GM12878 (cell line): ENCODE measurements around the gene COPG2. TPM values are rescaled to one million over a fixed set of nuclear protein-coding genes. Genes with fewer than 3 reads are reported as not detected.

Source experiments
- ATAC-seq: fragments of 200-7000 bp; cut with Tn5 transposase; 3 replicates; pipeline ENCODE4 v1.9.1; 2020; ENCODE audit warnings: mild to moderate bottlenecking, moderate library complexity
- BruUV-seq: library from RNA; stranded (reverse); fragments of 400-500 nt; replicated peaks from 2 replicates; lab custom pipeline; 2021; lab: Mats Ljungman, UMichigan
- CTCF ChIA-PET: fragments of 300-600 bp; sonication (Branson Sonifier 250); formaldehyde crosslinking; extraction: SDS; loops from one replicate; lab custom pipeline; 2021; ENCODE audit warnings: inconsistent platforms; lab: Yijun Ruan, JAX
- POLR2A ChIA-PET: fragments of 350-600 bp; formaldehyde crosslinking; extraction: SDS; loops from one replicate; lab custom pipeline; 2021; ENCODE audit warnings: inconsistent platforms; lab: Charles Lee
- RAD21 ChIA-PET: fragments of 300-600 bp; sonication (Branson Sonifier 250); formaldehyde crosslinking; loops from one replicate; lab custom pipeline; 2023; ENCODE audit warnings: antibody characterized with exemption; ENCODE audit not compliant: unreplicated experiment; lab: Charles Lee
- SMC1A ChIA-PET: fragments of 300-600 bp; sonication (Branson Sonifier 250); formaldehyde crosslinking; loops from one replicate; lab custom pipeline; 2023; ENCODE audit not compliant: unreplicated experiment, uncharacterized antibody; lab: Charles Lee
- DNase-seq: peaks from one replicate; pipeline ENCODE4 v3.0.0-alpha.2; 2011; ENCODE audit warnings: low read depth, low spot score
- FAIRE-seq: peaks from 3 replicates; lab custom pipeline; 2011; peaks lifted over from hg19 to GRCh38; lab: Jason Lieb, UNC
- H2AFZ ChIP-seq: 2 replicates; pipeline ENCODE4 v1.6.0; 2011; ENCODE audit warnings: low read depth, low read length, control low read depth; ENCODE audit not compliant: control insufficient read depth
- H3K27ac ChIP-seq: 2 replicates; pipeline ENCODE4 v1.5.1; 2011; ENCODE audit warnings: control low read depth; ENCODE audit not compliant: control insufficient read depth, insufficient read depth
- H3K27me3 ChIP-seq, 2 experiments: replicated peaks in 1 of 2; 2 replicates each; pipeline versions ENCODE4 v1.6.0 to v1.6.1; 2011; ENCODE audit warnings: low read length in 1 of 2; ENCODE audit not compliant: control insufficient read depth in 2 of 2, insufficient read depth in 2 of 2
- H3K36me3 ChIP-seq, 2 experiments: 2 replicates each; pipeline ENCODE4 v1.5.1; 2011; ENCODE audit warnings: low read length in 1 of 2; ENCODE audit not compliant: control insufficient read depth in 2 of 2, insufficient read depth in 2 of 2
- H3K4me1 ChIP-seq: 2 replicates; pipeline ENCODE4 v1.6.1; 2011; ENCODE audit warnings: mild to moderate bottlenecking, low read length, moderate library complexity, mixed read lengths; ENCODE audit not compliant: control insufficient read depth, insufficient read depth
- H3K4me2 ChIP-seq: 2 replicates; pipeline ENCODE4 v1.6.0; 2011; ENCODE audit warnings: control low read depth; ENCODE audit not compliant: control insufficient read depth, insufficient read depth
- H3K4me3 ChIP-seq: fragments of 200-600 bp; sonication (generic); 2 replicates; pipeline ENCODE4 v1.5.1; 2016
- H3K79me2 ChIP-seq: 2 replicates; pipeline ENCODE4 v1.6.0; 2011; ENCODE audit warnings: low read length; ENCODE audit not compliant: control insufficient read depth, insufficient read depth
- H3K9ac ChIP-seq: 2 replicates; pipeline ENCODE4 v1.8.0; 2011; ENCODE audit warnings: low read length, control low read depth, mixed read lengths; ENCODE audit not compliant: control insufficient read depth, insufficient read depth
- H3K9me3 ChIP-seq: replicated peaks from 3 replicates; pipeline ENCODE4 v1.5.1; 2011; ENCODE audit warnings: mild to moderate bottlenecking, low read length; ENCODE audit not compliant: control insufficient read depth, insufficient read depth
- H4K20me1 ChIP-seq: 2 replicates; pipeline ENCODE4 v1.6.0; 2011; ENCODE audit not compliant: control insufficient read depth, insufficient read depth
- CBX5 ChIP-seq: sonication (generic); IDR thresholded peaks from 2 replicates; pipeline ENCODE4 v1.6.1; 2016; ENCODE audit warnings: low read depth, moderate library complexity, mild to moderate bottlenecking, inconsistent platforms
- CREM ChIP-seq: IDR thresholded peaks from 2 replicates; pipeline ENCODE4 v1.6.1; 2014; ENCODE audit warnings: antibody characterized with exemption, low read depth
- E2F4 ChIP-seq: IDR thresholded peaks from 2 replicates; pipeline ENCODE4 v1.6.1; 2012; ENCODE audit warnings: low read depth, low read length, improper control_type of control experiment
- E2F8 ChIP-seq: fragments of 450-650 bp; IDR thresholded peaks from 2 replicates; pipeline ENCODE4 v1.6.1; 2018; ENCODE audit warnings: mild to moderate bottlenecking, low read depth, moderate library complexity; ENCODE audit not compliant: partially characterized antibody
- EED ChIP-seq: sonication (generic); IDR thresholded peaks from 2 replicates; pipeline ENCODE4 v1.6.1; 2016; ENCODE audit warnings: antibody characterized with exemption, low read depth
- IKZF1 ChIP-seq: fragments of 450-650 bp; conservative IDR thresholded peaks from 2 replicates; pipeline ENCODE4 v1.6.1; 2017; ENCODE audit warnings: antibody characterized with exemption, mild to moderate bottlenecking
- TAF1 ChIP-seq: IDR thresholded peaks from 2 replicates; pipeline ENCODE4 v1.6.1; 2011; ENCODE audit warnings: mild to moderate bottlenecking, low read depth, low read length, borderline replicate concordance
- ZNF24 ChIP-seq: fragments of 450-650 bp; IDR thresholded peaks from 2 replicates; pipeline ENCODE4 v1.6.1; 2017; ENCODE audit warnings: antibody characterized with exemption, mild to moderate bottlenecking
- ZSCAN29 ChIP-seq: fragments of 450-650 bp; IDR thresholded peaks from 2 replicates; pipeline ENCODE4 v1.6.1; 2017; ENCODE audit warnings: mild to moderate bottlenecking, moderate library complexity
- WGBS: methylation state at CpG from one replicate; pipeline ENCODE4 v1.1.6; 2016; ENCODE audit warnings: low lambda C conversion rate; ENCODE audit not compliant: insufficient replicate concordance, insufficient coverage; ENCODE audit errors: missing lambda C conversion rate; 5-methylcytosine and 5-hydroxymethylcytosine counted together
- in situ Hi-C: fragments of 300-500 bp; cut with MboI; formaldehyde crosslinking; loops from 9 replicates; pipeline ENCODE4 v1.14.3; 2018; ENCODE audit warnings: mixed read lengths
- intact Hi-C: fragments of 100-400 bp; cut with micrococcal nuclease; formaldehyde crosslinking; loops from one replicate; pipeline ENCODE4 v1.14.2; 2022; ENCODE audit not compliant: unreplicated experiment
- polyA plus RNA-seq, 11 experiments: library from polyadenylated mRNA; depleted of rRNA in 4 of 11; unstranded in 6 of 11; stranded (reverse) in 5 of 11; fragments of >200 nt; fragmentation: Nextera tagmentation in 4 of 11; fragmentation: Illumina TruSeq in 1 of 11; extraction: Ambion mirVana in 4 of 11; extraction: Trizol in 1 of 11; gene quantifications; 1 replicate in 1 of 11; 2 replicates in 10 of 11; pipeline versions ENCODE4 v1.2.1 to v1.2.3, GENCODE V29; 2011 to 2016; ENCODE audit warnings: inconsistent platforms in 2 of 11, missing spikeins in 2 of 11, low read depth in 1 of 11
- total RNA-seq, 4 experiments: library from RNA; depleted of rRNA in 3 of 4; stranded (reverse); fragments of >200 nt in 3 of 4; fragmentation: Illumina TruSeq in 1 of 4; extraction: Trizol in 1 of 4; gene quantifications; 2 replicates each; pipeline versions ENCODE4 v1.2.1 to v1.2.3, GENCODE V29; 2013 to 2021
- TF ChIP-seq, protein P1 (sequence below): IDR thresholded peaks from 2 replicates; pipeline ENCODE4 v1.6.1; 2011; ENCODE audit warnings: mild to moderate bottlenecking, low read depth, low read length, moderate library complexity; ENCODE audit not compliant: insufficient replicate concordance

COPG2 gene
- total and polyA plus RNA-seq, 10 of the 15 experiments (the other 5 are each of a cell fraction or from before 2014, with no cell fraction given): 3.4 to 37.8 (median 16.7) TPM

DNA sequence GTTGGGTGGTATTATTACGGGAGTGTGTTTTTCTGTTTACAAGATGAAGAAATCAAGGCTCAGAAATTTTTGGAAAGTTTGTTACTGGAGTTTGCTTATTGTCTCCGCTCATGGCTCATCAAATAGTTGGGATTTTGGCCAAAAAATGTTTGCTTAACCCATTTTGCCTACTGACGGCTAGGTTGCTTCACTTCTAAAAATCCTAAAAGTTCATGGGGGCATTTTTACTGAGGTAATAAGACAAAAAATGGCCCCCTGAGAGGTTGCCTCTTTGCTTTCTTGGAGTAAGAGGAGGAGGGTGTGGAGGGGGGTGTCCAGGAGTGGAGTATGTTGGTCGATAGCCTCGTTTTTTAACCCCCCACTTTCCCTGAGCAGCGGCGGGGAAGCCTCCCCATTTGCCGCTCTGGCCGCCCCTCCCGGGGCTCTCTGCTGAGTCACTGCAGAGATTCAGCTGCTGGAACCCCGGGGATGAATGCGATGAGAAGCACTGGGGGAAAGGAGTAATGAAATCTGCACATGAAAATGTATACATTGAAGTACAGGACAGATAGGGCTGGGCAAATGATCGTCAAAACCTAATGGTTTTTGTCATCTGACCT is 175.2 kb downstream of the COPG2 start:
- DNase-seq (no peak), ATAC-seq (no peak), FAIRE-seq (no peak)
- intact Hi-C loops: loop anchor here (5.0 kb wide), 1 partner anchor 251 kb away; no protein-coding TSS in a partner anchor
- CTCF ChIA-PET: no interaction called here
- Histone ChIP-seq H2AFZ (no peak overlapping the region), H3K4me1 (no peaks in the 10 kb centered on the region), H3K4me2 (no peak overlapping the region), H3K9ac (no peak overlapping the region), H4K20me1 (no peaks in the 10 kb centered on the region), H3K79me2 (no peaks in the 10 kb centered on the region), H3K27me3 (no peaks in the 10 kb centered on the region; a peak in 2 of 4 replicates), H3K9me3 (no peaks in the 10 kb centered on the region; the same call in 2 of the 3 replicates), H3K36me3 (no peaks in the 10 kb centered on the region), H3K4me3 (no peak overlapping the region), H3K27ac (no peak overlapping the region)
- SMC1A ChIA-PET: no interaction called here
- WGBS: 51% methylated on average over 13 of the region's 13 CpGs
- POLR2A ChIA-PET: no interaction called here
- in situ Hi-C loops: no loop called here
- BruUV-seq: no TSS peak
- TF ChIP-seq E2F4 (no peak), CBX5 (no peak), IKZF1 (no peak), ZNF24 (no peak), ZSCAN29 (no peak), TAF1 (no peak), E2F8 (no peak), EED (no peak), CREM (no peak)
- TF ChIP-seq, protein P1, sequence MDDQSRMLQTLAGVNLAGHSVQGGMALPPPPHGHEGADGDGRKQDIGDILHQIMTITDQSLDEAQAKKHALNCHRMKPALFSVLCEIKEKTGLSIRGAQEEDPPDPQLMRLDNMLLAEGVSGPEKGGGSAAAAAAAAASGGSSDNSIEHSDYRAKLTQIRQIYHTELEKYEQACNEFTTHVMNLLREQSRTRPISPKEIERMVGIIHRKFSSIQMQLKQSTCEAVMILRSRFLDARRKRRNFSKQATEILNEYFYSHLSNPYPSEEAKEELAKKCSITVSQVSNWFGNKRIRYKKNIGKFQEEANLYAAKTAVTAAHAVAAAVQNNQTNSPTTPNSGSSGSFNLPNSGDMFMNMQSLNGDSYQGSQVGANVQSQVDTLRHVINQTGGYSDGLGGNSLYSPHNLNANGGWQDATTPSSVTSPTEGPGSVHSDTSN: no peak
- RAD21 ChIA-PET: no interaction called here
